ENCODE data around the gene SEMA6A.

DNA sequence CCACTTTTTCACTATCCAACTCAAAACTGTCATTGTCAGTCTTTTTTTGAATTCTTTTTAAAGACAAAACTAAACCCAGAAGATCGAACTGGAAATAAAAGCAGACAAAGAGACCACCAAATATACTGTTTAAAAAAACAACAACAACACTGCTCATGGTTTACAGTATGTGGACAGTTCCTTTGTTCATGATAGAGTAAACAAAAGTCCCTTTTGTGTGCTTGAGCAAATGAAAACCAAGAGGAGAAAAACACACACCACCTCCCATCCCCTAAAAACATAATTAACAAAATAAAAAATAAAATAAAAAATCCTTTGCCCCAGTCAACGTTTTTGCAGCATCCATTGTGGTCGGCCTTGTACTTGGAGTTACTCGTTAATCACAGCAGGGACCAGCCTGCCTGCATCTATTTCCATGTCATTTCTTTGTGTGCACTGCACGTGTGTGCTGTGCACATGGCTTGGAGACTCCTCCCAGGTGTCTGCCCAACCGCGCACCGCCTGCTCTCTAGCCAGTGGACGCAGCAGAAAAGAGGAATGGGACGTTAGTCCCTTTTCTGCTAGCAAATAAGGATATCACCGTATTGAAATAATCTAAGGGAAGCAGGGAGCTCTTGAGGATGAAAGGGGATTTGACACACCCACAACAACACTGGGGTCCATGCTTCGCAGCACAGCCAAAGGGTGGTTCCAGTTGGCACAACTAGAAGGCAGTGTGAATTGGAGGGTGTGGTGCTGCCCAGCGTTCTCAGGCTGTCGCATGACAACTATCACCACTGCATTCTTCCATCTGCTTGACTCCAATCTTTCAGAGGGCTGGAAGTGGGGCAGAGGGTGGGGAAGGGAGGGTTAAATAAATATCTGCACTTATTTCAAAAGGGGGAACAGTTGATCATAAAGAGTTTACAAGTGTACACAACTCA is 130.0 kb downstream of the SEMA6A start:
- TF ChIP-seq, protein P1, sequence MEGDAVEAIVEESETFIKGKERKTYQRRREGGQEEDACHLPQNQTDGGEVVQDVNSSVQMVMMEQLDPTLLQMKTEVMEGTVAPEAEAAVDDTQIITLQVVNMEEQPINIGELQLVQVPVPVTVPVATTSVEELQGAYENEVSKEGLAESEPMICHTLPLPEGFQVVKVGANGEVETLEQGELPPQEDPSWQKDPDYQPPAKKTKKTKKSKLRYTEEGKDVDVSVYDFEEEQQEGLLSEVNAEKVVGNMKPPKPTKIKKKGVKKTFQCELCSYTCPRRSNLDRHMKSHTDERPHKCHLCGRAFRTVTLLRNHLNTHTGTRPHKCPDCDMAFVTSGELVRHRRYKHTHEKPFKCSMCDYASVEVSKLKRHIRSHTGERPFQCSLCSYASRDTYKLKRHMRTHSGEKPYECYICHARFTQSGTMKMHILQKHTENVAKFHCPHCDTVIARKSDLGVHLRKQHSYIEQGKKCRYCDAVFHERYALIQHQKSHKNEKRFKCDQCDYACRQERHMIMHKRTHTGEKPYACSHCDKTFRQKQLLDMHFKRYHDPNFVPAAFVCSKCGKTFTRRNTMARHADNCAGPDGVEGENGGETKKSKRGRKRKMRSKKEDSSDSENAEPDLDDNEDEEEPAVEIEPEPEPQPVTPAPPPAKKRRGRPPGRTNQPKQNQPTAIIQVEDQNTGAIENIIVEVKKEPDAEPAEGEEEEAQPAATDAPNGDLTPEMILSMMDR (IDR thresholded peaks at IDR 0.05; ENCODE audit: low read depth, low read length, missing input control) = no peak
- TF ChIP-seq RAD21 (IDR thresholded peaks at IDR 0.05) = no peak

All from liver (tissue), 3 donors.